ENCODE results near the gene CHST11.

The CHST11 gene

DNA sequence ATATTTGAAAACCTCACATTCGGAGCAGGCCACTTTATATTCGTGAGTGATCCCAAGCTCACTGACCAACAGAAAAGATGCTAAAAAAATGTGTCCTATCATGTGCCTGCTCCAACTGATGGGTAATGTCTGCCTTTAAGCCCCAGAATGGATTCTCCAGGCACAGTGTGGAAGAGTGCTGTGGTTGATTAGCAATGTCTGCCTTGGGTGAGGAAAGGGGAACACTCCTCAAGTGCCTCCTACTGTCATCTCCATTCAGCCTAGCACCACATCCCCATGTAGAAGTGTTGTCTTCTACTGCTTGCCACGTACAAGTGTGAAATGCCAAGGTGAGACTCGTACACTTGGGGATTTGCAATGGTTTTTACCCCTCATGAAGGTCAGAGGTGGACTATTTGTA lies 302.0 kb downstream of the CHST11 start:
- Histone ChIP-seq H3K9me3 (ENCODE audit: control insufficient read depth in 2 of 2, low read length in 2 of 2) (no peaks in the 10 kb centered on the region), H3K27me3 (ENCODE audit: control insufficient read depth in 2 of 2, insufficient read depth in 2 of 2, low read length in 2 of 2) (no peaks in the 10 kb centered on the region), H3K4me1 (ENCODE audit: control insufficient read depth in 2 of 2, insufficient read depth in 2 of 2, low read length in 2 of 2) (no peaks in the 10 kb centered on the region), H3K27ac (ENCODE audit: low read depth in 2 of 2, low read length in 2 of 2) (no peak overlapping the region), H3K9ac (ENCODE audit: low read depth in 1 of 2, low read length in 2 of 2) (no peak overlapping the region), H3K4me3 (ENCODE audit: low read length in 2 of 2) (no peak overlapping the region), H3K36me3 (ENCODE audit: control insufficient read depth in 2 of 2, insufficient read depth in 2 of 2, low read length in 2 of 2) (peaks cover 3 to 5% of the 10 kb centered on the region in 2 donors)

DNA sequence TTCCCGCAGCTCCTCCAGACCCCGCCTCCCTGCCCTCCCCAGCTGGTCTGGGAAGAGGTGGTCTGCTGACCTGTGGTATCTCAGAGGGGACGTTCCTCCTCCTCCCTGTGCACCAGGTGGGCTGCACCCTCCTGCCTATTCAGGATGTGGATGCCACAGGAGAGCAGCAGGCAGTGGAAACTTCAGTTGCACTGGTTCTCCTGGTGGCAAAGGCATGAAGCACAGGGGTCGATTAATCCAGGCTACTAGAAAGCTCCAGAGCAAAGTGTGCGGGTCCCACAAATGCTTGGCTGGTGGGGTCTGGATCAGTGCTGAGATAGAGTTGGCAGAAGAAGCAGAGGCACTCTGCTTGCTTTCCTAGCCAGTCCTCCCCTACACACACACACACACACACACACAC lies 304.3 kb downstream of the CHST11 start:
- H3K27ac ChIP-seq (ENCODE audit: low read depth in 2 of 2, low read length in 2 of 2) = no peak overlapping the region
- H3K27me3 ChIP-seq (ENCODE audit: control insufficient read depth in 2 of 2, insufficient read depth in 2 of 2, low read length in 2 of 2) = no peaks in the 10 kb centered on the region
- H3K9me3 ChIP-seq (ENCODE audit: control insufficient read depth in 2 of 2, low read length in 2 of 2) = no peaks in the 10 kb centered on the region
- H3K4me1 ChIP-seq (ENCODE audit: control insufficient read depth in 2 of 2, insufficient read depth in 2 of 2, low read length in 2 of 2) = no peaks in the 10 kb centered on the region
- peaks cover 3 to 5% of the 10 kb centered on the region in 2 donors for H3K36me3 ChIP-seq (ENCODE audit: control insufficient read depth in 2 of 2, insufficient read depth in 2 of 2, low read length in 2 of 2)
- H3K9ac ChIP-seq (ENCODE audit: low read depth in 1 of 2, low read length in 2 of 2) = no peak overlapping the region
- no peak overlapping the region for H3K4me3 ChIP-seq (ENCODE audit: low read length in 2 of 2)

DNA sequence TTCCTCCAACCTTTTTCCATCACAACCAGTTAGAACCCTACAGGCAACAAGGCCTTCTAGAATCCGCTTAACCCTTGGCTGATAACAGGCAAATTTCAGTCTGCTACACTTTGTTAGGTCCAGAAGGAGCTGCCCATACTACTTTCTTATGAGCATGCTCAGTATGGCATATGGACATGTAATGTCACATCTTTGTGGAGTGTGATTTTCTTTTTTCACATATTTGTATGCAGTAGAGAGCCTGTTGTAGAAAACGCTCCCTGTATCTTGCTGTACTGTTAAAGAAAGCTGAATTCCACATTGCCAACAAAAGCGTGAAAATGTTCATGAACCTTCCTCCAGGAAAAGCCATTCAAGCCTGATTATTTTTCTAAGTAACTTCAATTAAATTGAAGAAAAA lies 304.9 kb downstream of the CHST11 start:
- H3K9ac ChIP-seq (ENCODE audit: low read depth in 1 of 2, low read length in 2 of 2) = no peak overlapping the region
- no peak overlapping the region for H3K4me3 ChIP-seq (ENCODE audit: low read length in 2 of 2)
- no peaks in the 10 kb centered on the region for H3K27me3 ChIP-seq (ENCODE audit: control insufficient read depth in 2 of 2, insufficient read depth in 2 of 2, low read length in 2 of 2)
- H3K36me3 ChIP-seq (ENCODE audit: control insufficient read depth in 2 of 2, insufficient read depth in 2 of 2, low read length in 2 of 2) = peaks cover 3 to 5% of the 10 kb centered on the region in 2 donors
- H3K27ac ChIP-seq (ENCODE audit: low read depth in 2 of 2, low read length in 2 of 2) = no peak overlapping the region
- no peaks in the 10 kb centered on the region for H3K9me3 ChIP-seq (ENCODE audit: control insufficient read depth in 2 of 2, low read length in 2 of 2)
- H3K4me1 ChIP-seq (ENCODE audit: control insufficient read depth in 2 of 2, insufficient read depth in 2 of 2, low read length in 2 of 2) = no peaks in the 10 kb centered on the region

DNA sequence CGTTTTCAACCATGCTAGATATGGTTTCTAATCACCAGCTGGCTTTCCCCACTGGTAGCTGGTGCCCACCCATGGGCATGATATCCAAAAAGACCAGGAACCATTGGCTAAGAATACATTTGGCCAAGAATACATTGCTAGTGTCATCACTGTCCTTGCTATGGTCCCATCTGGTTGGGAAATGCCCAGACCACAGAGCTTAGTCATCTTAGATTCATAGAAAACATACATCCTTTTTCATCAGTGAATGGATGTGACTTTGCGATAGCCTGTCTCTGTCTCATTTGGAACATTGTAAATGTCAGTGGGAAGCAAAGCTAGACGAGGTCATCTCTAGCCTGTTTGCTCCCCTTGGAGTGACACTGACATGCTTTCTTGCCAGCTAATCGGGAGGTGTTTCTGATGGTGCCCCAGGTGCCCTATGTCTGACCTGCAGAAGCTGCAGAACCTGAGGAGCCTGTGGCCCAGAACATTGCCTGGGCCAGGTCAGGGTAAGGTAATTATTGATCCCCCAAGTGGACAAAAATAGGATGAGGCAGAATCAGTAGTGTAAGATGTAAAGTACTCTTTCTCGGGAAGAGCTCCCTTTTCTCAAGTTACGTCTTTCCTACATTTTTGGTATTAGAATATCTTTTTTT lies 306.5 kb downstream of the CHST11 start:
- H3K9me3 ChIP-seq (ENCODE audit: control insufficient read depth in 2 of 2, low read length in 2 of 2) = no peaks in the 10 kb centered on the region
- H3K27me3 ChIP-seq (ENCODE audit: control insufficient read depth in 2 of 2, insufficient read depth in 2 of 2, low read length in 2 of 2) = no peaks in the 10 kb centered on the region
- H3K27ac ChIP-seq (ENCODE audit: low read depth in 2 of 2, low read length in 2 of 2) = no peak overlapping the region
- no peaks in the 10 kb centered on the region for H3K36me3 ChIP-seq (ENCODE audit: control insufficient read depth in 2 of 2, insufficient read depth in 2 of 2, low read length in 2 of 2)
- H3K4me1 ChIP-seq (ENCODE audit: control insufficient read depth in 2 of 2, insufficient read depth in 2 of 2, low read length in 2 of 2) = no peaks in the 10 kb centered on the region
- no peak overlapping the region for H3K9ac ChIP-seq (ENCODE audit: low read depth in 1 of 2, low read length in 2 of 2)
- no peak overlapping the region for H3K4me3 ChIP-seq (ENCODE audit: low read length in 2 of 2)

DNA sequence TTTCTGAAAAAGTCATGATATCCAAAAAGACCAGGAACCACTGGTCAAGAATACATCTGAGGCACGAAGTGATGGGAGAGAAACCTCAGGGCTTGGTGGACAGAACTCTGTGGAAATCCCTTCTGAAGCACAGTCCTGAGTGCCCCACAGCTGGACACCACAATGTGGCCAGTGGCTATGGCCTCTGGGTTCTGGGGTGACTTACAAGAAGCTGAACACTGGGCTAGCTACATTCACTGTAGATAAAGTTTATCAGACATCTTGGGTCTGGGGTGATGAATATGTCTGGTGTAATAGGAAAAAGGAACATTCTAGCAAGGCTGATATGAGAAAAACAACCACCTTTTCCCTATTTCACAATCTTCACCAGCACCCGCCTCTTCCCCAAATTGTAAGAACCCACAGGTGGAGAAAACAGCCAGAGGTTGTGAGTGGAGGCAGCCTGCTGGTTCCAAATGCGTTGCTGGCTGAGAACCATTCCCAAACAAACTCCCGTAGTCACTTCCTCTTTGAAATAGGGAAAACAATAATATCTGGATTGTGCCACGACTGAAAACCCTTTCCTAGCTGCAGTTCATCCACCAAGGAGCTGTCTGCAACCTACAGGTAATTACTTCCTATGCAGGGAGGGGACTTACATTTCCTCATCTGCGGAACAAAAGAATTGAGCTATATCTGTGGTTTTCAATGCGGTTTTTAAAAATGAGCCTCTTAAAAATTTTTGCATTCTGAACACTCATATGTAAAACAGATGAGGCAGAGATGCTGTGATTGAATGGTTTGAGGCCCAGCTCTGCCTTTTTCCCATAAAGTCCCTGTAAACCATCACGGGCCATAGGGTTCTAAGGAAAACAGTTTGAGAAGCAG lies 307.7 kb downstream of the CHST11 start:
- Histone ChIP-seq H3K9ac (ENCODE audit: low read depth in 1 of 2, low read length in 2 of 2) (no peak overlapping the region), H3K36me3 (ENCODE audit: control insufficient read depth in 2 of 2, insufficient read depth in 2 of 2, low read length in 2 of 2) (no peaks in the 10 kb centered on the region), H3K27me3 (ENCODE audit: control insufficient read depth in 2 of 2, insufficient read depth in 2 of 2, low read length in 2 of 2) (no peaks in the 10 kb centered on the region), H3K4me3 (ENCODE audit: low read length in 2 of 2) (no peak overlapping the region), H3K4me1 (ENCODE audit: control insufficient read depth in 2 of 2, insufficient read depth in 2 of 2, low read length in 2 of 2) (no peaks in the 10 kb centered on the region), H3K9me3 (ENCODE audit: control insufficient read depth in 2 of 2, low read length in 2 of 2) (no peaks in the 10 kb centered on the region), H3K27ac (ENCODE audit: low read depth in 2 of 2, low read length in 2 of 2) (no peak overlapping the region)

DNA sequence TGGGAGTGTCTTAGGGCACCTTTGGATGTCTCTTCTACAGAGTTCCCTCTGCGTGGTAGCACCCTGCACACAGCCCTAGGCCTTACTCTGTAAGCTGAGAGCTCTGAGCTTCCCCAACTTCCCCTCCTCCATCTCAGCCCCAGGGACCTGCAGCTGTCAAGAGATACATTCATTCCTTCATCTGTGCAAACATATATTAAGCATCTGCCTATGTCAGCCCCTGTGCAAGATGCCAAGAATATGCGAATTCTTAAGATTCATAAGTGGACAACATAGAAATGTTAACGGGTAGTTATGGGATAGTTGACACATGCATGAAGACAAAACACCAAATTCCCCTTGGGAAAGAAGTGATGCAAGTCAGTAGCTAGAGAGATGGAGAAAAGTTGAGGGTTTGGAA lies 310.5 kb downstream of the CHST11 start:
- Histone ChIP-seq H3K4me3 (ENCODE audit: low read length in 2 of 2) (no peak overlapping the region), H3K4me1 (ENCODE audit: control insufficient read depth in 2 of 2, insufficient read depth in 2 of 2, low read length in 2 of 2) (no peaks in the 10 kb centered on the region), H3K27me3 (ENCODE audit: control insufficient read depth in 2 of 2, insufficient read depth in 2 of 2, low read length in 2 of 2) (no peaks in the 10 kb centered on the region), H3K9ac (ENCODE audit: low read depth in 1 of 2, low read length in 2 of 2) (no peak overlapping the region), H3K36me3 (ENCODE audit: control insufficient read depth in 2 of 2, insufficient read depth in 2 of 2, low read length in 2 of 2) (no peaks in the 10 kb centered on the region), H3K27ac (ENCODE audit: low read depth in 2 of 2, low read length in 2 of 2) (no peak overlapping the region), H3K9me3 (ENCODE audit: control insufficient read depth in 2 of 2, low read length in 2 of 2) (no peaks in the 10 kb centered on the region)

DNA sequence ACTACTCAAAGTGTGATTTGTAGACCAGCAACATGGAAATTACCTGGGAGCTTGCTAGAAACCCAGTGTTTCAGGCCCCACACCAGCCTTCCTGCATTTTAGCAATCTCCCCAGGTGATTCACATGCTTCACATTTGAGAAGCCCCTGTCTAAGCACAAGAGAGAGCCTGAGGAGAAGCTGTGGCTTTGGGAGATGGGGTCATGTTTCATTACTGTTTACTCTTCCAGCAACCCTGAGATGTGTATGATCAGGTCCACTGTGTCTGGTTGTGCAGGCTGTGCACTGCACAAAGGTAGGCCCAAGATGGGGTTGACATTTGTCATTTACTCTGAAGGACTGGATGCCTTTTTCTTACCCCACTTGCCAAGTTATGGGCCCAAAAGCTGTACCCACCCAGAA lies 311.3 kb downstream of the CHST11 start:
- no peaks in the 10 kb centered on the region for H3K36me3 ChIP-seq (ENCODE audit: control insufficient read depth in 2 of 2, insufficient read depth in 2 of 2, low read length in 2 of 2)
- H3K9me3 ChIP-seq (ENCODE audit: control insufficient read depth in 2 of 2, low read length in 2 of 2) = no peaks in the 10 kb centered on the region

DNA sequence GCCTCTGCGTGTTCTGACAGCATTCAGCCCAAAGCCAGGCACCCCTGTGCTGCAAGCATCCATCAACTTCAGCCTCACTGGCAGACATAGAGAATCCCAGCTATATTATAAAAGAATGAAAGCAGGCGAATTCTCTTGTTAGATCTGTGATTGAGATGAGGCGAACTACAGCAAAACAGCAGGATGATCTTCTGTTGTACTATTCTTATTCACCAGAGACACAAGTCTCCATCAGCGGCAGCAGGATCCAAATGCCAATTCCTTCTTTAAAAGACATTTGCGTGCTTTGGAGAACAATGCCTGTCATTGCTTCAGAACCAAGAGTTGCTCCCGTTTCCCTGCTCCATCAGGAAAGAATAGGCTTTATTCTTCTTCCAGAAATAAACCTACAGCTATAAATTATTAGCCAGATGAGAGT lies 312.4 kb downstream of the CHST11 start:
- no peaks in the 10 kb centered on the region for H3K9me3 ChIP-seq (ENCODE audit: control insufficient read depth in 2 of 2, low read length in 2 of 2)
- no peaks in the 10 kb centered on the region for H3K27me3 ChIP-seq (ENCODE audit: control insufficient read depth in 2 of 2, insufficient read depth in 2 of 2, low read length in 2 of 2)
- H3K36me3 ChIP-seq (ENCODE audit: control insufficient read depth in 2 of 2, insufficient read depth in 2 of 2, low read length in 2 of 2) = no peaks in the 10 kb centered on the region
- no peak overlapping the region for H3K27ac ChIP-seq (ENCODE audit: low read depth in 2 of 2, low read length in 2 of 2)
- no peaks in the 10 kb centered on the region for H3K4me1 ChIP-seq (ENCODE audit: control insufficient read depth in 2 of 2, insufficient read depth in 2 of 2, low read length in 2 of 2)
- H3K4me3 ChIP-seq (ENCODE audit: low read length in 2 of 2) = no peak overlapping the region
- no peak overlapping the region for H3K9ac ChIP-seq (ENCODE audit: low read depth in 1 of 2, low read length in 2 of 2)

More for the DNA sequence above, 311.3 kb downstream of the CHST11 start:
- H3K4me3 ChIP-seq (ENCODE audit: low read length in 2 of 2) = no peak overlapping the region
- no peaks in the 10 kb centered on the region for H3K27me3 ChIP-seq (ENCODE audit: control insufficient read depth in 2 of 2, insufficient read depth in 2 of 2, low read length in 2 of 2)
- no peak overlapping the region for H3K9ac ChIP-seq (ENCODE audit: low read depth in 1 of 2, low read length in 2 of 2)
- H3K4me1 ChIP-seq (ENCODE audit: control insufficient read depth in 2 of 2, insufficient read depth in 2 of 2, low read length in 2 of 2) = no peaks in the 10 kb centered on the region
- H3K27ac ChIP-seq (ENCODE audit: low read depth in 2 of 2, low read length in 2 of 2) = no peak overlapping the region

DNA sequence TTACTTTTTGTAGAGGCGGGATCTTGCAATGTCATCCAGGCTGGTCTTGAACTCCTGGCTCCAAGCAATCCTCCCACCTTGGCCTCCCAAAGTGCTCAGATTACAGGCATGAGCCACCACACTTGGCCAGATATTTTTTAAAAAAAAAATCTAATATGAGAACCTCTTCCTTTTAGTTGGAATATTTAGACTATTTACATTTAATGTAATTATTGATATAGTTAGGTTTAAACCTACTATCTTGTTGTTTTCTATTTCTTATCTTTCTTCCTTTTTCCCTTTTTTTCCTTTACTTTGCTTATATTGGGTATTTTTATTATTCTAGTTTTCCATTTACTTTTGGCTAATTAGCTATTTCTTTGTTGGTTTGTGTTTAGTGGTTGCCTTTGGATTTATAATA lies 315.6 kb downstream of the CHST11 start:
- H3K27ac ChIP-seq (ENCODE audit: low read depth in 2 of 2, low read length in 2 of 2) = no peak overlapping the region
- no peaks in the 10 kb centered on the region for H3K9me3 ChIP-seq (ENCODE audit: control insufficient read depth in 2 of 2, low read length in 2 of 2)
- H3K4me1 ChIP-seq (ENCODE audit: control insufficient read depth in 2 of 2, insufficient read depth in 2 of 2, low read length in 2 of 2) = no peaks in the 10 kb centered on the region
- H3K4me3 ChIP-seq (ENCODE audit: low read length in 2 of 2) = no peak overlapping the region
- H3K36me3 ChIP-seq (ENCODE audit: control insufficient read depth in 2 of 2, insufficient read depth in 2 of 2, low read length in 2 of 2) = no peaks in the 10 kb centered on the region
- H3K27me3 ChIP-seq (ENCODE audit: control insufficient read depth in 2 of 2, insufficient read depth in 2 of 2, low read length in 2 of 2) = no peaks in the 10 kb centered on the region
- H3K9ac ChIP-seq (ENCODE audit: low read depth in 1 of 2, low read length in 2 of 2) = no peak overlapping the region

DNA sequence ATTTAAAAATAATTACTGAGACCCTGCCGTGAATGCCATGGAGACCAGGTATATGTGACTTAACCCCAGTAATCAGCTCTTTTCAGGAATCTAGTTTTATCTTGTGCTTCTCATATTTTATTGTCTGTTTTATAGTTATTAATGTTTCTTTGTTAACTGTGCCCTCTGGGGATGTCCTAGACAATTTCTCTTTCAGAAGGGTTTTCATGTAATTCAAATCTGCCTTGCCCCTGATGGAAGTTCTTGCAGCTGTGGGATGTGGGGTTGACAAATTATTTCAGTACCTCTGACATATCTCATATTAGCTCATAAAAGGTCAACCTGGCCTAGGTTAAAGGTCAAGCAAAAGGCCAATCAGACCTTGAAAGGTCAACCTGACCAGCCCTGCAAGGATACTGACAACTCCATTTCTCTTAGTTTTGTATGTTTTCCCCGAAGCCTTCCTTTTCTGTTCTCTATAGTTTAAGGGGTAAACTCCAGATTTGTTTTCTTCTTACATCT lies 319.0 kb downstream of the CHST11 start:
- Histone ChIP-seq H3K4me1 (ENCODE audit: control insufficient read depth in 2 of 2, insufficient read depth in 2 of 2, low read length in 2 of 2) (no peaks in the 10 kb centered on the region), H3K27me3 (ENCODE audit: control insufficient read depth in 2 of 2, insufficient read depth in 2 of 2, low read length in 2 of 2) (no peaks in the 10 kb centered on the region), H3K36me3 (ENCODE audit: control insufficient read depth in 2 of 2, insufficient read depth in 2 of 2, low read length in 2 of 2) (no peaks in the 10 kb centered on the region), H3K4me3 (ENCODE audit: low read length in 2 of 2) (no peak overlapping the region), H3K27ac (ENCODE audit: low read depth in 2 of 2, low read length in 2 of 2) (no peak overlapping the region), H3K9me3 (ENCODE audit: control insufficient read depth in 2 of 2, low read length in 2 of 2) (no peaks in the 10 kb centered on the region), H3K9ac (ENCODE audit: low read depth in 1 of 2, low read length in 2 of 2) (no peak overlapping the region)
